Measurements from ENCODE around the gene APOBEC3B. TPM values are rescaled to one million over a fixed set of nuclear protein-coding genes. Genes with fewer than 3 reads are reported as not detected.
"Not testable (repeated sequence)": the region's sequence is repeated elsewhere in the genome, so short reads cannot be mapped to it uniquely, and the experiment has no call there.

APOBEC3B gene
- total and polyA plus RNA-seq, 3 experiments from 2014 or later = 0.55 to 7.3 (median 6.7) TPM

DNA sequence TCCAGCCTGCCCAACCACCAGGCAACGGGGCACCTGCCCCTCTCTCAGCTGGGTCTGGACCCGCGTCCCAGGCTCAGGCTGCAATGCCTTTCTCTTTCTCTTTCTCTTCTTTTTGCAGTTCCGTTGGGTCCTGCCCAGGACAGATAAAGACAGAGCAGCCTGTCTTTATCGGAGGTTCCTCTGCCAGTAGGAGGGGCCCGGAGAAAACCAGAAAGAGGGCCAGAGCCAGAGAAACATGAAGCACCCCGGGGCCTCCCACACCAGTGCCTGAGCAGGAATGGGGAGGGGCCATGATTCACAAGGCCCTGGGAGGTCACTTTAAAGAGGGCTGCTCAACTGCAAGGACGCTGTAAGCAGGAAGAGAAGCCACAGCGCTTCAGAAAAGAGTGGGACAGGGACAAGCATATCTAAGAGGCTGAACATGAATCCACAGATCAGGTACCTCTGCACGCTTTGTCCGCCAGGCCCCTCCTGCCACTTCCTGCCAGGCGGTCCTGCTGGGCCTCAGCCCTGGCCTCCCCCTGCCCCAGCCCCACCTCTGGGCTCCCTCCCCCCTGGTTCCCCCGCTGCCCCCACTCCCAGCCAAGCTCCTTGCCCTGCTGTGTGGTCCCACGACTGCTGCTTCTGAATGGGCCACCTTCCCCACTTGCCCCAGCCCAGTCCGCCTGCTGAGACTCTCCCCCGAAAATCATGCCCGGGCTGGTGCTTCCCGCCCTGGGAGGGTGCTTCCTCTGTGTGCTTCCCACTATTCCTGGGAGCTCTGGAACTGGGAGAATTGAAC lies 32.0 kb downstream of the APOBEC3B start, which contains the start of gene APOBEC3C:
TSS of gene APOBEC3C (plus strand) at position 316 of the 781 bp plus-strand sequence. CDS start at position 422, 106 bp downstream.
- peaks cover 16% of the 10 kb centered on the region for H3K4me1 ChIP-seq (ENCODE audit: insufficient read depth, low read length)
- CTCF ChIA-PET = interaction anchor here (0.8 to 1.9 kb wide), 6 partner anchors 11 to 515 kb away, joined by 3 to 5 read pairs (median 3); partner anchors contain the start of gene APOBEC3B
- peaks cover 0 to 34% (median 0%) of the 10 kb centered on the region in 3 donors for H3K36me3 Mint-ChIP-seq
- no peaks in the 10 kb centered on the region for H3K9me3 Mint-ChIP-seq
- peaks cover 38 to 49% (median 47%) of the 10 kb centered on the region in 3 donors for H3K4me1 Mint-ChIP-seq
- H3K27ac Mint-ChIP-seq = peak within 1 kb of the TSS; percentile 89 to 100 (median 96)
- H3K9me3 ChIP-seq (ENCODE audit: low read length) = no peaks in the 10 kb centered on the region
- H3K4me3 ChIP-seq (ENCODE audit: low read length) = peak within 1 kb of the TSS; percentile 87
- POLR2A ChIA-PET = interaction anchor here (0.5 to 2.2 kb wide), 5 partner anchors 11 to 81 kb away, joined by 3 to 7 read pairs (median 5); partner anchors contain the start of gene APOBEC3G
- DNase-seq = peak; percentile 62 to 87 (median 66)
- peak within 1 kb of the TSS; percentile 80 for H3K27ac ChIP-seq (ENCODE audit: low read depth, low read length)
- H3K4me3 Mint-ChIP-seq = peak within 1 kb of the TSS; percentile 91 to 99 (median 96)
- H3K27me3 ChIP-seq (ENCODE audit: insufficient read depth, low read length, poor library complexity, severe bottlenecking) = no peaks in the 10 kb centered on the region
- H3K36me3 ChIP-seq (ENCODE audit: insufficient read depth, low read length) = no peaks in the 10 kb centered on the region
- H3K27me3 Mint-ChIP-seq = peaks cover 0 to 1% of the 10 kb centered on the region in 2 donors

DNA sequence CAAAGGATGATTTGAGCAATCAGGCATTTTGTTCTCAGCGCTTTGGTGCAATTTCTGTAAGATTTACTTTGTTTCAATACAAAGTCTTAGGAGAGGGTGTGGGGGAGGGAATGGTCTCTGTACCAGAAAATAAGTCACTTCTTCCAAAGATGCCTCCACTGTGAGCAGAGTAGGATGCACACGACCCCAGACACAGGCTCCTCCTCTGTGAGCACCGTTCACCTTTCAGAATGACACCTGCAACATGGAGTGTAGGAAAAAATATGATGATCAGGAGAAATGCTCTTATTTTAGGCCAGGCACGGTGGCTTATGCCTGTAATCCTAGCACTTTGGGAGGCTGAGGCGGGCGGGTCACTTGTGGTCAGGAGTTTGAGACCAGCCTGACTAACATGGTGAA lies 32.6 kb downstream of the APOBEC3B start:
- not testable (repeated sequence) for H3K27me3 ChIP-seq (ENCODE audit: insufficient read depth, low read length, poor library complexity, severe bottlenecking); H3K36me3 ChIP-seq (ENCODE audit: insufficient read depth, low read length); H3K27me3 Mint-ChIP-seq; H3K9me3 Mint-ChIP-seq; DNase-seq; H3K9me3 ChIP-seq (ENCODE audit: low read length)
- CTCF ChIA-PET = interaction anchor here (0.6 to 1.9 kb wide), 5 partner anchors 12 to 514 kb away, joined by 3 to 5 read pairs (median 3); no protein-coding TSS in a partner anchor
- peak overlapping the region; percentile 80 for H3K27ac ChIP-seq (ENCODE audit: low read depth, low read length)
- H3K4me3 ChIP-seq (ENCODE audit: low read length) = peak overlapping the region; percentile 87
- Mint-ChIP-seq H3K4me1 (peaks cover 40 to 53% (median 47%) of the 10 kb centered on the region in 3 donors), H3K36me3 (peaks cover 0 to 37% (median 2%) of the 10 kb centered on the region in 3 donors), H3K4me3 (peak overlapping the region; percentile 91 to 99 (median 96)), H3K27ac (peak overlapping the region; percentile 87 to 100 (median 96))
- POLR2A ChIA-PET = interaction anchor here (0.5 to 2.2 kb wide), 5 partner anchors 12 to 80 kb away, joined by 3 to 7 read pairs (median 5); partner anchors contain the start of gene APOBEC3G
- peaks cover 16% of the 10 kb centered on the region for H3K4me1 ChIP-seq (ENCODE audit: insufficient read depth, low read length)

DNA sequence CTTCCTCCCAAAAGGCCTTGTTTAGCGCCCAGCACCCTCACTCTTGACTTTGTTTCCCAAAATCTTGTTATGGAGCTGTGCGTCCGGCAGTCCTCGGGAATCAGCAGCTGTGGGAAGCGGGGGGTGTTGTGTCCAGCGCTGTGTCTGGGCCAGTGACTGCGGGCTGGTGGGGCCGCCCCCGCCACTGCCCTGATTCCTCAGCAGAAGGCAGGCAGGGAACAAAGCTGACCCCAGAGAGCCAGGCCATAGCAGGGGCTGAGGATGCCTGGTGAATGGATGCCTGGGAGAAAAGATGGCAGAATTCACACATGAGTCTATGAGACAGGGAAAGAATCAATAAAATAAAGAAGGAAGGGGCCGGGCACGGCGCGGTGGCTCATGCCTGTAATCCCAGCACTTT lies 34.4 kb downstream of the APOBEC3B start:
- POLR2A ChIA-PET = no interaction called here
- H3K27me3 ChIP-seq (ENCODE audit: insufficient read depth, low read length, poor library complexity, severe bottlenecking) = no peaks in the 10 kb centered on the region
- H3K36me3 Mint-ChIP-seq = peaks cover 0 to 43% (median 4%) of the 10 kb centered on the region in 3 donors
- no peak overlapping the region for H3K27ac ChIP-seq (ENCODE audit: low read depth, low read length)
- H3K27ac Mint-ChIP-seq = peak overlapping the region; percentile 15 to 92 (median 68)
- H3K4me3 Mint-ChIP-seq = peak overlapping the region in 6 of 7 donors; percentile 29 to 76 (median 60)
- H3K9me3 ChIP-seq (ENCODE audit: low read length) = no peaks in the 10 kb centered on the region
- peaks cover 44 to 68% (median 54%) of the 10 kb centered on the region in 3 donors for H3K4me1 Mint-ChIP-seq
- DNase-seq = no peak
- peaks cover 19% of the 10 kb centered on the region for H3K4me1 ChIP-seq (ENCODE audit: insufficient read depth, low read length)
- no peaks in the 10 kb centered on the region for H3K27me3 Mint-ChIP-seq
- H3K36me3 ChIP-seq (ENCODE audit: insufficient read depth, low read length) = no peaks in the 10 kb centered on the region
- no peak overlapping the region for H3K4me3 ChIP-seq (ENCODE audit: low read length)
- CTCF ChIA-PET = interaction anchor here (1.0 kb wide), 1 partner anchor 9 kb away, joined by 3 read pairs; no protein-coding TSS in a partner anchor
- no peaks in the 10 kb centered on the region for H3K9me3 Mint-ChIP-seq

DNA sequence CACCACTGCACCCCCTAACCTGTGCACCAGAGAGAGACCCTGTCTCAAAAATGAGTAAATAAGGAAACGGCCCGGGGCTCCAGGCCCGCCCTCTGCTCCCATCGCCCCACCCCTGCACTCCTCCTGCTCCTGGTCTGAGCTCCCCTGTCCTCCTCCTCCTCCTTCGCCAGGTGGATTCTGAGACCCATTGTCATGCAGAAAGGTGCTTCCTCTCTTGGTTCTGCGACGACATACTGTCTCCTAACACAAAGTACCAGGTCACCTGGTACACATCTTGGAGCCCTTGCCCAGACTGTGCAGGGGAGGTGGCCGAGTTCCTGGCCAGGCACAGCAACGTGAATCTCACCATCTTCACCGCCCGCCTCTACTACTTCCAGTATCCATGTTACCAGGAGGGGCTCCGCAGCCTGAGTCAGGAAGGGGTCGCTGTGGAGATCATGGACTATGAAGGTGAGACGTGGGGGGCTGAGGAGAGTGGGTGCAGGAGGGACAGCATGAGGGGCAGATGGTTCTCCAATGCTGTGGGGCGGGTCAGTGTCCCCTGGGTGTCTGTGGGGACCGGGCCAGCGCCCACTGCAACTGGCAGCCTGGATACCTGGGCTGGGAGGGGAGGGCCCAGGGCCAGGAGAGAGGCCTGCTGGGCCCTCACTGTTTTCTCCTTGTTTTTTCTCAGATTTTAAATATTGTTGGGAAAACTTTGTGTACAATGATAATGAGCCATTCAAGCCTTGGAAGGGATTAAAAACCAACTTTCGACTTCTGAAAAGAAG lies 35.6 kb downstream of the APOBEC3B start:
- Mint-ChIP-seq H3K4me3 (peak overlapping the region in 6 of 7 donors; percentile 29 to 74 (median 50)), H3K27me3 (no peaks in the 10 kb centered on the region), H3K27ac (peak overlapping the region in 6 of 8 donors; percentile 69 to 94 (median 80)), H3K36me3 (peaks cover 0 to 53% (median 7%) of the 10 kb centered on the region in 3 donors), H3K4me1 (peaks cover 49 to 76% (median 59%) of the 10 kb centered on the region in 3 donors), H3K9me3 (no peaks in the 10 kb centered on the region)
- Histone ChIP-seq H3K36me3 (ENCODE audit: insufficient read depth, low read length) (no peaks in the 10 kb centered on the region), H3K27ac (ENCODE audit: low read depth, low read length) (no peak overlapping the region), H3K4me1 (ENCODE audit: insufficient read depth, low read length) (peaks cover 25% of the 10 kb centered on the region), H3K27me3 (ENCODE audit: insufficient read depth, low read length, poor library complexity, severe bottlenecking) (no peaks in the 10 kb centered on the region), H3K4me3 (ENCODE audit: low read length) (no peak overlapping the region), H3K9me3 (ENCODE audit: low read length) (no peaks in the 10 kb centered on the region)
- DNase-seq = no peak
- CTCF ChIA-PET = no interaction called here
- POLR2A ChIA-PET = interaction anchor here (0.6 kb wide), 1 partner anchor 134 kb away, joined by 3 read pairs; no protein-coding TSS in a partner anchor

DNA sequence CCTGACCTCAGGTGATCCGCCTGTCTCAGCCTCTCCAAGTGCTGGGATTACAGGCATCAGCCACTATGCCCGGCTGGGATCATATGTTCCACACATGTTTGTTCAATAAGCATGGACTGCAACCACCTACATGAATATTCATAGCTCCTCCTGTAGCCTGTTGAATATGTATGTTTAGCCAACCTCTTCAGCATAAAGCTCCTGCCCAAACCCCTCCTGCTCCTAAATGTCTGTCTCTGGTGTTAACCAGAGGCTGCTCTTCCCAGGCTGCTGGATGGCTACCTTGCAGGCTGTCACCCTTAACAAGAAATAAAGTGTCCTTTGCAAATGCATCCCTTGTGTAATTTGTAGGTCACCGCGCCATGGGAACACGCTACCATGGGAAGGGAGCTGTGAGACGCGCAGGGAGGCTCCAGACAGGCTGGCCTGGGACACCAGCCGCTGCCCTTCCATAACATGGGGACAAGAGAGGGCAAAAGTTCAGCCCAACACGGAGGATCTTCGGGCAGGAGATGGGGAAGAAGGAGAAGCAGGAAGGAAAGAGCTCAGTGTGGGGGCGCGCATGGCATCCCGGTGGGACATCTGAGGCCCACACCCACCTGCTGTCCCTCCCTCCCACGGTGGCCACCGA lies 38.0 kb downstream of the APOBEC3B start:
- Mint-ChIP-seq H3K27ac (peak overlapping the region; percentile 91 to 100 (median 96)), H3K4me1 (peaks cover 51 to 73% (median 59%) of the 10 kb centered on the region in 3 donors), H3K36me3 (peaks cover 0 to 60% (median 12%) of the 10 kb centered on the region in 3 donors), H3K4me3 (peak overlapping the region; percentile 80 to 96 (median 95))
- H3K4me3 ChIP-seq (ENCODE audit: low read length); H3K9me3 Mint-ChIP-seq; H3K27ac ChIP-seq (ENCODE audit: low read depth, low read length); CTCF ChIA-PET; H3K27me3 ChIP-seq (ENCODE audit: insufficient read depth, low read length, poor library complexity, severe bottlenecking); H3K36me3 ChIP-seq (ENCODE audit: insufficient read depth, low read length); H3K9me3 ChIP-seq (ENCODE audit: low read length); H3K27me3 Mint-ChIP-seq: not testable (repeated sequence)
- H3K4me1 ChIP-seq (ENCODE audit: insufficient read depth, low read length) = peaks cover 36% of the 10 kb centered on the region
- POLR2A ChIA-PET = interaction anchor here (0.6 kb wide), 1 partner anchor 67 kb away, joined by 3 read pairs; no protein-coding TSS in a partner anchor
- peak in 1 of 5 donors; percentile 23 for DNase-seq

DNA sequence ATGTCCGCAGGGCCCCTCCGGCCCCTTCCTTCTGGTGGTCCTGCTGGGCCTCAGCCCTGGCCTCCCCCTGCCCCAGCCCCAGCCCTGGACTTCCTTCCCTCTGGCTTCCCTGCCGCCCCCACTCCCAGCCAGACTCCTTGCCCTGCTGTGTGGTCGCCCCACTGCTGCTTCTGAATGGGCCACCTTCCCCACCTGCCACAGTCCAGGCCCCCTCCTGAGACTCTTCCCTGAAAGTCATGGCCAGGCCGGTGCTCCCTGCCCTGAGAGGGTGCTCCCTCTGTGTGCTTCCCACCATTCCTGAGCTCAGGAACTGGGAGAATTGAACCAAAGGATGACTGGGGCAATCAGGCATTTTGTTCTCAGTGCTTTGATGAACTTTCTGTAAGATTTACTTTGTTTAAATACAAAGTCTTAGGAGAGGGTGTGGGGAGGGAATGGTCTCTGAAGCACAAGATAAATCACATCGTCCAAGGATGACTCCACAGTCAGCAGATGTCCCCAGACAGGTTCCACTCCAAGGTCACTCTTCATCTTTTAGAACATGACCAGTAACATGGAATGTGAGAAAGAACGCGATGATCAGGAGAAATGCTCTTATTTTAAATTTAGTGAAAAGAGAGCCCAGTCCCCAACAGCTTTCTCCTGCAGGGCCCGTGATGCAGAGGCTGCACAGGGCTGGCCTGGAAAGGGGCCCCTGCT lies 39.6 kb downstream of the APOBEC3B start:
- H3K4me1 ChIP-seq (ENCODE audit: insufficient read depth, low read length) = peaks cover 35% of the 10 kb centered on the region
- H3K27me3 Mint-ChIP-seq = no peaks in the 10 kb centered on the region

More for the DNA sequence above, 39.6 kb downstream of the APOBEC3B start:
- Mint-ChIP-seq H3K27ac (peak overlapping the region; percentile 86 to 100 (median 96)), H3K36me3 (peaks cover 0 to 66% (median 12%) of the 10 kb centered on the region in 3 donors), H3K9me3 (no peaks in the 10 kb centered on the region), H3K4me1 (peaks cover 50 to 78% (median 53%) of the 10 kb centered on the region in 3 donors), H3K4me3 (peak overlapping the region; percentile 86 to 97 (median 96))
- Histone ChIP-seq H3K27me3 (ENCODE audit: insufficient read depth, low read length, poor library complexity, severe bottlenecking) (no peaks in the 10 kb centered on the region), H3K4me3 (ENCODE audit: low read length) (peak overlapping the region; percentile 79), H3K36me3 (ENCODE audit: insufficient read depth, low read length) (peaks cover 8% of the 10 kb centered on the region), H3K9me3 (ENCODE audit: low read length) (no peaks in the 10 kb centered on the region), H3K27ac (ENCODE audit: low read depth, low read length) (peak overlapping the region; percentile 76)
- no peak for DNase-seq
- POLR2A ChIA-PET = interaction anchor here (0.6 to 1.2 kb wide), 6 partner anchors 16 to 98 kb away, joined by 3 to 7 read pairs (median 6); no protein-coding TSS in a partner anchor
- CTCF ChIA-PET = interaction anchor here (1.0 to 2.0 kb wide), 4 partner anchors 18 to 96 kb away, joined by 3 to 8 read pairs (median 4); no protein-coding TSS in a partner anchor

Measured in CD8-positive, alpha-beta memory T cell (primary cell).